Measurements from ENCODE around the gene TPD52L1.
"Not testable (repeated sequence)": the region's sequence is repeated elsewhere in the genome, so short reads cannot be mapped to it uniquely, and the experiment has no call there.

TPD52L1 gene

GRCh38 chr6:125264476-125264875 lies 110.9 kb downstream of the TPD52L1 start:
- in situ Hi-C loops (cut with HindIII; ENCODE audit: low pct_unique_long_range_greater_than_20kb, low sequenced_read_pairs): no loop called here
- no peak for DNase-seq (ENCODE audit: low read depth in 1 of 2, low spot score in 1 of 2)
- no peak for TF ChIP-seq JUND (IDR thresholded peaks at IDR 0.05; ENCODE audit: low read depth)

- in situ Hi-C loops (cut with HindIII; ENCODE audit: low pct_unique_long_range_greater_than_20kb, low sequenced_read_pairs): no loop called here
- TF ChIP-seq JUND (IDR thresholded peaks at IDR 0.05; ENCODE audit: low read depth): no peak
- DNase-seq (ENCODE audit: low read depth in 1 of 2, low spot score in 1 of 2): no peak
Measured at GRCh38 chr6:125267806-125268523, 114.4 kb downstream of the TPD52L1 start.

- TF ChIP-seq JUND (IDR thresholded peaks at IDR 0.05; ENCODE audit: low read depth): no peak
- DNase-seq (ENCODE audit: low read depth in 1 of 2, low spot score in 1 of 2): no peak
- in situ Hi-C loops (cut with HindIII; ENCODE audit: low pct_unique_long_range_greater_than_20kb, low sequenced_read_pairs): no loop called here
Measured at GRCh38 chr6:125268765-125269164, 115.2 kb downstream of the TPD52L1 start.

GRCh38 chr6:125269328-125269985 lies 115.9 kb downstream of the TPD52L1 start:
- no peak for TF ChIP-seq JUND (IDR thresholded peaks at IDR 0.05; ENCODE audit: low read depth)
- no peak for DNase-seq (ENCODE audit: low read depth in 1 of 2, low spot score in 1 of 2)
- in situ Hi-C loops (cut with HindIII; ENCODE audit: low pct_unique_long_range_greater_than_20kb, low sequenced_read_pairs): no loop called here

GRCh38 chr6:125270380-125270779 lies 116.8 kb downstream of the TPD52L1 start:
- TF ChIP-seq JUND (IDR thresholded peaks at IDR 0.05; ENCODE audit: low read depth): no peak
- DNase-seq (ENCODE audit: low read depth in 1 of 2, low spot score in 1 of 2): no peak
- in situ Hi-C loops (cut with HindIII; ENCODE audit: low pct_unique_long_range_greater_than_20kb, low sequenced_read_pairs): no loop called here

- in situ Hi-C loops (cut with HindIII; ENCODE audit: low pct_unique_long_range_greater_than_20kb, low sequenced_read_pairs): no loop called here
- DNase-seq (ENCODE audit: low read depth in 1 of 2, low spot score in 1 of 2): no peak
- TF ChIP-seq JUND (IDR thresholded peaks at IDR 0.05; ENCODE audit: low read depth): no peak
Measured at GRCh38 chr6:125271486-125272159, 118.0 kb downstream of the TPD52L1 start.

GRCh38 chr6:125273251-125273650 lies 119.7 kb downstream of the TPD52L1 start:
- in situ Hi-C loops (cut with HindIII; ENCODE audit: low pct_unique_long_range_greater_than_20kb, low sequenced_read_pairs): no loop called here
- no peak for TF ChIP-seq JUND (IDR thresholded peaks at IDR 0.05; ENCODE audit: low read depth)
- no peak for DNase-seq (ENCODE audit: low read depth in 1 of 2, low spot score in 1 of 2)

GRCh38 chr6:125273965-125274364 lies 120.4 kb downstream of the TPD52L1 start:
- no peak for TF ChIP-seq JUND (IDR thresholded peaks at IDR 0.05; ENCODE audit: low read depth)
- in situ Hi-C loops (cut with HindIII; ENCODE audit: low pct_unique_long_range_greater_than_20kb, low sequenced_read_pairs): no loop called here
- no peak for DNase-seq (ENCODE audit: low read depth in 1 of 2, low spot score in 1 of 2)

- in situ Hi-C loops (cut with HindIII; ENCODE audit: low pct_unique_long_range_greater_than_20kb, low sequenced_read_pairs): no loop called here
- TF ChIP-seq JUND (IDR thresholded peaks at IDR 0.05; ENCODE audit: low read depth): no peak
- no peak for DNase-seq (ENCODE audit: low read depth in 1 of 2, low spot score in 1 of 2)
Measured at GRCh38 chr6:125274935-125275334, 121.4 kb downstream of the TPD52L1 start.

GRCh38 chr6:125275779-125276178 lies 122.2 kb downstream of the TPD52L1 start:
- no peak for TF ChIP-seq JUND (IDR thresholded peaks at IDR 0.05; ENCODE audit: low read depth)
- in situ Hi-C loops (cut with HindIII; ENCODE audit: low pct_unique_long_range_greater_than_20kb, low sequenced_read_pairs): no loop called here
- DNase-seq (ENCODE audit: low read depth in 1 of 2, low spot score in 1 of 2): no peak

- no peak for TF ChIP-seq JUND (IDR thresholded peaks at IDR 0.05; ENCODE audit: low read depth)
- in situ Hi-C loops (cut with HindIII; ENCODE audit: low pct_unique_long_range_greater_than_20kb, low sequenced_read_pairs): no loop called here
- no peak for DNase-seq (ENCODE audit: low read depth in 1 of 2, low spot score in 1 of 2)
Measured at GRCh38 chr6:125277838-125278237, 124.3 kb downstream of the TPD52L1 start.

GRCh38 chr6:125279961-125280360 lies 126.4 kb downstream of the TPD52L1 start:
- TF ChIP-seq JUND (IDR thresholded peaks at IDR 0.05; ENCODE audit: low read depth): no peak
- no peak for DNase-seq (ENCODE audit: low read depth in 1 of 2, low spot score in 1 of 2)
- in situ Hi-C loops (cut with HindIII; ENCODE audit: low pct_unique_long_range_greater_than_20kb, low sequenced_read_pairs): no loop called here

- in situ Hi-C loops (cut with HindIII; ENCODE audit: low pct_unique_long_range_greater_than_20kb, low sequenced_read_pairs); DNase-seq (ENCODE audit: low read depth in 1 of 2, low spot score in 1 of 2): not testable (repeated sequence)
Measured at GRCh38 chr6:125280370-125281035, 126.9 kb downstream of the TPD52L1 start.

- in situ Hi-C loops (cut with HindIII; ENCODE audit: low pct_unique_long_range_greater_than_20kb, low sequenced_read_pairs); DNase-seq (ENCODE audit: low read depth in 1 of 2, low spot score in 1 of 2): not testable (repeated sequence)
Measured at GRCh38 chr6:125282470-125282869, 128.9 kb downstream of the TPD52L1 start.

Data from T47D (cell line).